ENCODE measurements around the gene HACL1.

HACL1 gene

DNA sequence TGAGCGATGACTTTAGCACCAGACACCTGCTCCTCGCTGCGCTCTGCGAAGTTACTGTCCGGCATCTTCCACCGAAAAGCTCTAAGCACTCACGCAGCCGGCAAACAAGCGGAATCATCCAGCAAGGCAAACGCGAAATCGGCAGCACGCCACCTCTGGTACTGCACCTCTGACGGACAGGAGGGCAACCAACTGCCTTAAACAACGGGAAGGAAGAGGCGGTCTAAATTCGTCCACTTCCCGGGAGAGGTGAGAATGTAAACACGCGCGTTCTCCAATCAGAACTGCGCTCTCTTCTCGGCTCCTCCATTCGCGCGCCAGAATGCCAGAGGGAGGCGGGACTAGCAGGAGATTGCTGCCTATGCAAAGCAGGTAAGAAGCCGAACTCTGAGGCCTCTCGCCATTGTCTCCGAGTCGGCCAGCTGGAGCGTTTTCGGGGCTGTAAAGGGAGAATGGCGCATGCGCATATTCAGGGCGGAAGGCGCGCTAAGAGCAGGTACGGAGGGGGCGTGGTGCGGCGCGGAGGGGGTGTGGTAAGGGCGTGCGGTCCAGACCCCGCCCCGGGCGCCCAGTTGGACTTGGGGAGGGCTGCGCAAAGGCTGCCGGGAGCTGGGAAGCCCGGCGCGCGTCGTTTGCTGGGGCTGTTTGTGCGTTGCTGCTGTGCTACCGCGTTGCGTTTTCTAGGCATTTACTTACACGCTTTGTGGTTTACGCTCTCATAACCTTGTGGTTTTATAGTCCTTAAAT lies at the start of gene HACL1, which contains the start of gene BTD:
HACL1 (minus strand) TSS at position 171 of the 747 bp plus-strand sequence; CDS start at position 65, 106 bp downstream.
BTD (plus strand) TSS at position 347 of the 747 bp plus-strand sequence. CDS start 33,695 bp downstream, outside the sequence.
- peak; percentile 97 for DNase-seq (ENCODE audit: low read depth, low spot score)
- H3K27ac ChIP-seq: peak within 1 kb of the TSS; percentile 73

DNA sequence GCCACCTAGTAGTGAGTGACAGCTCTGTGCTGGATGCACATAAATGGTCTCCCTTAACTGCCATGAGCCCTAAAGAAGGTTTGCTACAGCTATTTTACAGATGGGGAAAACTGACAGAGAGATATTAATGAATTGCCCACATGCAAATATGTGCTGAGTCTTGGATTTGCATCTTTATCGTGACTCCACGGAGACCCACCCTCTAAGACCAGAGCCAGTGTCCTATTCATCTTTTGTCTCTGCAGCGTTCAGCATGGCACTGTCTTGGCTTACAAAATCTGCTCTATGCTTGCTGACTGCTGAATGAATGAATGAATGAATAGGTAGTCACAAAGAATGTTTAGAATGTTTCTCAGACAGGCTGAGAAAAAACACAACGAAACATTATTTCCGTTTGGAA lies 48.5 kb upstream of the HACL1 start:
- no peak overlapping the region for H3K27ac ChIP-seq
- DNase-seq (ENCODE audit: low read depth, low spot score): no peak

- no peak overlapping the region for H3K27ac ChIP-seq
- no peak for DNase-seq (ENCODE audit: low read depth, low spot score)
Observed at GRCh38 chr3:15649341-15649740, 48.0 kb upstream of the HACL1 start.

DNA sequence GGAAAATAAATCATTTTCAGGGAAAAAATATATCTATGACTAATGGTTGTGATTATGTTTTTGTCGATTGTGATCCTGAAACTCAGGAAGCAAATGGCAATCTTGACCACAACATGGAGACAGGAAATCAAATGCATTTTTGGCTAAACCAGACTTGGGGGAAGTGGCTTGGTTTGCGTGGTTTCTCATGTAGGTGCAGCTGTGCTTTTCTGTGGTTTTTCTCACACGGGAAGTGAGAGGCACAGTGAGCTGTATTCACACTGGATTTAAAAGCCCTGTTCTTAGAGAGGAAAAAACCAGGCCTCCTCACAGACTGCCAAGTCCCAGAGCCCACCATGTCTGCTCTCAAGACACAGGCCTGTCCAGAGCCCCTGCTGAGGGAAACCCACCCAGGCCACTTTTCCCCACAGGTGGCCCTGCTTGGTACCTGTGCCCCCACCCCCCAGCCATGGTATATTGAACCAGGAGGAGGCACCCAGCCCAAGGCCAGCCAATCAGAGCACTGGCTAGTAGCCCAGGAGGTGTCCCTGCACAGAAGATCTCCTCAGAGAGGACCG lies 46.3 kb upstream of the HACL1 start:
- H3K27ac ChIP-seq: peak overlapping the region; percentile 82

GRCh38 chr3:15646851-15647511 lies 45.6 kb upstream of the HACL1 start:
- peak overlapping the region; percentile 82 for H3K27ac ChIP-seq
- no peak for DNase-seq (ENCODE audit: low read depth, low spot score)

More for the DNA sequence above, 46.3 kb upstream of the HACL1 start:
- no peak for DNase-seq (ENCODE audit: low read depth, low spot score)

- DNase-seq (ENCODE audit: low read depth, low spot score): no peak
- H3K27ac ChIP-seq: peak overlapping the region; percentile 82
Observed at GRCh38 chr3:15645740-15646501, 44.6 kb upstream of the HACL1 start.

DNA sequence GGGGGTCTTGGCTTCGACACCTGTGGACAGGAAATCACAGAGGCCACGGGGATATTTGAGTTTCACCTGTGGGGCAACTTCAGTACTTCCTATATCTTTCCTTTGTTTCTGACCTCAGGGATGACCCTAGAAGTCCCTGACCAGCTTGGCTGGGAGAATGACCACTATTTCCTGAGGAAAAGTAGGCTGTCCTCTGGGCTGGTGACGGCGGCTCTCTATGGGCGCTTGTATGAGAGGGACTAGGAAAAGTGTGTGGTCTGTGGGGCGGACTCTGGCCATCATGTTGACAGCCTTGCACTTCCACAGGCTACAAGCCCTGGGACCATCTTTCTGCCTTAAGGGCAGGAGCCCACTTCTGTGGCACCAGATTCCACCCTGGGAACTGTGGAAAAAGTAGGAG lies 43.9 kb upstream of the HACL1 start:
- no peak for DNase-seq (ENCODE audit: low read depth, low spot score)
- H3K27ac ChIP-seq: no peak overlapping the region

DNA sequence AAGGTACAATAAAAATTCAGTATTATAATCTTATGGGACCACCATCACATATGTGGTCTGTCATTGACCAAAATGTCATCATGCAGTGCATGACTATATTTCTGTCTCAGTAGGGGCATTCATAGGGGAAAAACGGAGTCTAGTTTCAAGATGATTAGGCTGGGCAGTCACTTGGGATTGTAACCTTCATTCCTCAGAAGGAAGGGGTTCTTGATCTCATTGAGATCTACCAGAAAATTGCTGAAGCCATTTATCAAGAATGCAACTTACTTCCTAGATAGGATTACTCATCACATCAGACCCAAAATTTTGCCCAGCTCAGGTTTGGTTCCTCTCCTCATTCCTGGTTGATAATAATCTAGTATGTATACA lies 37.5 kb upstream of the HACL1 start:
- DNase-seq (ENCODE audit: low read depth, low spot score): no peak
- H3K27ac ChIP-seq: no peak overlapping the region

GRCh38 chr3:15638193-15638890 lies 37.0 kb upstream of the HACL1 start:
- DNase-seq (ENCODE audit: low read depth, low spot score): no peak
- H3K27ac ChIP-seq: no peak overlapping the region

- H3K27ac ChIP-seq: no peak overlapping the region
- DNase-seq (ENCODE audit: low read depth, low spot score): no peak
Observed at GRCh38 chr3:15637131-15637951, 36.0 kb upstream of the HACL1 start.

- peak overlapping the region; percentile 69 for H3K27ac ChIP-seq
- DNase-seq (ENCODE audit: low read depth, low spot score): no peak
Observed at GRCh38 chr3:15636028-15636709, 34.8 kb upstream of the HACL1 start.

DNA sequence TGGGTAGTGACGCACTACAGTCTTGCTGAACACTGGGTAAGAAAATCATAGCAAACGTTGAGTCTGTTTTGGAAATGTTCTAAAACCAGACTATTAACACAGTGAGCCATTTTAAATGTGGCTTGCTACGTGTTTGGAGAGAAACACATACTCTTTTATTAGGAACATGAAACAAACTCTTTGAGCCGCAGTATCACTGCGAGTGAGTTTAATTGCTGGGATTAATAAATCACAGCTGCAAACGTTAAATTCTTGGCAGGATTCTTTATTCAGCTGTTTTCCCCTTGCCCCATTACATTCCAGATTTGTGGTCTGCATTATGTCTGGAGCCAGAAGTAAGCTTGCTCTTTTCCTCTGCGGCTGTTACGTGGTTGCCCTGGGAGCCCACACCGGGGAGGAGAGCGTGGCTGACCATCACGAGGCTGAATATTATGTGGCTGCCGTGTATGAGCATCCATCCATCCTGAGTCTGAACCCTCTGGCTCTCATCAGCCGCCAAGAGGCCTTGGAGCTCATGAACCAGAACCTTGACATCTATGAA lies 33.8 kb upstream of the HACL1 start:
- H3K27ac ChIP-seq: no peak overlapping the region
- DNase-seq (ENCODE audit: low read depth, low spot score): no peak

GRCh38 chr3:15634671-15635070 lies 33.3 kb upstream of the HACL1 start:
- DNase-seq (ENCODE audit: low read depth, low spot score): no peak
- H3K27ac ChIP-seq: no peak overlapping the region

- no peak for DNase-seq (ENCODE audit: low read depth, low spot score)
- H3K27ac ChIP-seq: no peak overlapping the region
Observed at GRCh38 chr3:15633766-15634598, 32.6 kb upstream of the HACL1 start.

DNA sequence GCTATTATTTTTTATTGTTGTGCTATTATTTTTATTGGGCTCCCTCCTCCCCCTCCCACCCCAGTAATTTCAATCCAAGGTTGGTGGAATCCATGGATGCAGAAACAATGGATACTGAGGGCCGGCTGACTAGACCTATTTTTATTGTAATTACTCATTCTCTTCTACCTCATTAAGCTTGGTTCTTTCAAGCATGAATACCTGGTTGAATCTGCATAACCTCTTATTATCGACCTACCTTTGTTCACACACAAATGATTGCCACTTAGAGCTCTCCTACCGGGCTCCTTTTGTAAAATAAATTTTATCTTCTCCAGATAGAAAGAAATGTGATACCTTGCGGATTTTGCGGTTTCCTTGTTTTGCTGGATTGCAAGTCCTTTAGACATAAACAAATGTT lies 31.8 kb upstream of the HACL1 start:
- H3K27ac ChIP-seq: no peak overlapping the region
- DNase-seq (ENCODE audit: low read depth, low spot score): no peak

- DNase-seq (ENCODE audit: low read depth, low spot score): no peak
Observed at GRCh38 chr3:15632212-15632580, 30.8 kb upstream of the HACL1 start.

GRCh38 chr3:15631426-15632211 lies 30.2 kb upstream of the HACL1 start:
- peak overlapping the region; percentile 57 for H3K27ac ChIP-seq
- DNase-seq (ENCODE audit: low read depth, low spot score): no peak

More at GRCh38 chr3:15632212-15632580, 30.8 kb upstream of the HACL1 start:
- no peak overlapping the region for H3K27ac ChIP-seq

Data from epithelial cell of prostate (primary cell).